GM19397 (cell line): ENCODE data around the gene TPSAB1.
"Not testable (repeated sequence)": the region's sequence is repeated elsewhere in the genome, so short reads cannot be mapped to it uniquely, and the experiment has no call there.

ENCODE experiments used
- ATAC-seq: cut with Tn5 transposase; IDR thresholded peaks from one replicate; pipeline ENCODE4 v1.9.1; 2021; ENCODE audit warnings: mild to moderate bottlenecking, moderate library complexity; ENCODE audit not compliant: unreplicated experiment

Gene TPSAB1

DNA sequence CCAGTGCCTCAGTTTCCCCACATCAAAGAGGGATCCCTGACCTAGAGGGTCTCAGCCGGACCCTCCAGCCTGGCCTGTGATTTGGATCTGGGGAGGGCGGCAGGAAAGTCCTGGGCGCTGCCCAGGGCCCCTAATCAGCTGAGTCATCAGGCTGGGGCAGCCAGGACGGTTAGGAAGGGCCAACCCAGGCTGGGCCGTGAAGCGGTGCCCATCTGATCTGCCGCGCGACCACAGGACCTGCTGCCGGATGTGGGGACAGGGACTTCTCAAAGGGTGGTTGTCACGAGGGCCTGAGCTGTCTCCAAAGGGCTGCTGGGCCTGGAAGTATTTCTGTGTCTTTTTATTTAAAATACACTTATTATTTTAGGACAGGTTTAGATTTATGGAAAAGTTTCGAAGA, 4.4 kb downstream of the TPSAB1 start:
- ATAC-seq = no peak

DNA sequence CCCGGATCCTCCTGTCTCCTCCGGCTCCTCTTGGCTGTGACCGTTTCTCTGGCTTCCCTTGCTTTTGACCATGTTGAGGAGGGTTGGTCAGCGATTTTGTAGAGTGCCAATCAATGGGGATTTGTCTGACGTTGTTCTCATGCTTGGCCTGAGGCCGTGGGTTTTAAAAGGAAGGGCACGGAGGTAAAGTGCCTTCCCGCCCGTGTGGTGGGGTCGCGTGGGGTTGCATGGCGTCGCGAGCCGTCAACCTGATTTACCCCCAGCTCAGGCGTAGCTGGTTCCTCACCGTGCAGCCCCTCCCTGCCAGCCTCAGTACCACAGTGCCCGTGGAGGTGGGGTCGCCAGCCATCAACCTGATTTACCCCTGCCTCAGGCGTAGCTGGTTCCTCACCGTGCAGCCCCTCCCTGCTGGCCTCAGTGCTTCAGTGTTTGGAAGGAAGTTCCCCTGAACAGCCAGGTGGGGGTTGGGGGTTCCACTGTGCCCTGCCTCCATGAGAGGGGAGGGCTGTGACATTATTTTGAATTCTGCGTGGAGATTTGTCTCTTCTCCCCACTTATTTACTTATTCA, 5.0 kb downstream of the TPSAB1 start:
- no peak for ATAC-seq

DNA sequence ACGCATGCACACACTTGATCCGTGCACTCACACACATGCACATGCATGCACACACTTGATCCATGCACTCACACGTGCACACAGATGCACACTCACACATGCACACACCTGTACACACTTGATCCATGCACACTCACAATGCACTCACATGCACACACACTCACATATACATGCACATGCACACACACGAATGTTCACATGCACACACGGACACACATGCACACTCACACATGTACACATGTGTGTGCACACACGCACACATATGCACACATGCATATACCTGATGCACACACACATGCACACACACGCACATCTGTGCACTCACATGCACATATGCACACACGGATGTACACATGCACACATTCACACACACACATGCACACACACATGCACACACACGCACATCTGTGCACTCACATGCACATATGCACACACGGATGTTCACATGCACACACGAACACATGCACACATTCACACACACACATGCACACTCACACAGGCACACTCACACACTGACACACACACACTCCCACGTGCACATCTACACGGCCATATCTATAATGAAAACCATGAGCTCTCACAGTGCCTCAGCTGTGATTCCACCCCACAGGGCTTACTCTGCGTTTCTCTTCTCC, 7.5 kb downstream of the TPSAB1 start:
- ATAC-seq = not testable (repeated sequence)

DNA sequence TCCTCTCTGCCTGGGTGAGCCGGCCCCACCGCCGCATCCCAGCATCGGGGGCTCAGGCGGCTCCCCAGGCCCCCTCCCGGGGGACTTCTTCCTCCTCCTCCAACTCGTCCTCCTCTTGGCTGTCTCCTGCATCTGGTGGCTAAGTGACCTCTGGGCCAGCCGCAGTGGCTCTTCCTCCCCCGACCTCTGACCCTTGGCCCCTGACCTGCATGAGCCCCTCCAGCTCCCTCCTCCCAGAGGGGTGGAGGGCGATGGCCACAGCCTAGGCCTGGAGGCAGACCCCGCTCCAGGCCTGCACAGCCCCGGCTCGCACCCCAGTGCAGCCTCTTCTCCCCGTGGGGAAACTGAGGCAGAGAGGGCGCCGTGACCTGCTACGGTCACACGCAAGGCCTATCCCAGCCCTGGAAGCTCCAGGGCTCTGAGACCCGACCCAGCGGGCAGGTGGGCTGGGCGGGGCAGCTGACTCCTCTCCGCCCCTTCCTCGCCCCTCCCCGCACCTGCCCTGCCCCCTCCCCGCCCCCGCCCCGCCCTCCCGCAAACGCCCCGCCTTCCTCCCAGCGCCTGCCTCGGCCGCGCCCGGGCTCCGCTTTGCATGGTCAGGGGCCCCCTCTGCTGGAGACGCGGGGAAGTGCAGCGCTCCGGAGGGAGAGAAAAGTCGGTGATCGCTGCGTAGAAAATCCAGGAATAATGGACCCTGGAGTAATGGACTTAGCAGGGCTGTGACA, 8.7 kb downstream of the TPSAB1 start:
- not testable (repeated sequence) for ATAC-seq

DNA sequence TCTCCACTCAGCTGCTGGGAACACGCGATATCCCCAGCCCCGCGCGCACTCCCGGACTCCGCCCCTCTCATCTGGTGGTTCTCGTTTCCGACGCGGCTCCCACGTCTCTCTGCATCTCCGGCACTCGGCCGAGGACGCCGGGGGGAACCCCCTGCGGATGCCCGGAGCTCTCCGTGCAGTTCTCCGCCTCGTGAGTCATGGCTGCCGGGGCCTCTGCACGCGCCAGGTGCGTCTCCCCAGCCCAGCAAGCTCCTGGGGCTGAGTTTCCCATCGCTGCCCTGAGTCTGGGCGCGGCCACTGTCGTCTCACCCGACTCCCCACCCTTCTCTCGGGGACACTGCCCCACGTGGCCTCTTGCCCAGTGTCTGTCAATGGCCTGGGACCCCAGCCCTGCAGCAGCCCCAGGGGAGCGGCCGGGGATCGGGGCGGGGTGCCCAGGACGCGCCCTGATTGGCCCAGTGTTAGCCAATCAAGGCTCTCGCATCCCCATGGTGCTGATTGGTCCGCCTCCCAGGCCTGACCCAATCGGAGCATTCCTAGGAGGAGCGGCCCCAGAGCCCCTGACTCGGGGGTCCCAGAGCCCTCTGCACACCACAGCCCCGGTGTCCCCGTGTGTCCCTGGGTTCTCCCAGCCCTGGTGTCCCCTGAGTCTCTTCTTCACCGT, 13.3 kb downstream of the TPSAB1 start:
- ATAC-seq = not testable (repeated sequence)

DNA sequence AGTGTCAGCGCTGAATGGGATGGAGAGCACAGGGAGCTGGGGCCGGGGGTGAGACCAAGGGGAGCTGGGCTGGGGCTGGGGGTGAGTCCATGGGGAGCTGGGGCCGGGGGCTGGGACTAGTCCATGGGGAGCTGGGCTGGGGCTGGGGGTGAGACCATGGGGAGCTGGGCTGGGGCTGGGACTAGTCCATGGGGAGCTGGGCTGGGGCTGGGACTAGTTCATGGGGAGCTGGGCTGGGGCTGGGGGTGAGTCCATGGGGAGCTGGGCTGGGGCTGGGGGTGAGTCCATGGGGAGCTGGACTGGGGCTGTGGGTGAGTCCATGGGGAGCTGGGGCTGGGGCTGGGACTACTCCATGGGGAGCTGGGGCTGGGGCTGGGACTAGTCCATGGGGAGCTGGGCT, 14.3 kb downstream of the TPSAB1 start:
- ATAC-seq = not testable (repeated sequence)

DNA sequence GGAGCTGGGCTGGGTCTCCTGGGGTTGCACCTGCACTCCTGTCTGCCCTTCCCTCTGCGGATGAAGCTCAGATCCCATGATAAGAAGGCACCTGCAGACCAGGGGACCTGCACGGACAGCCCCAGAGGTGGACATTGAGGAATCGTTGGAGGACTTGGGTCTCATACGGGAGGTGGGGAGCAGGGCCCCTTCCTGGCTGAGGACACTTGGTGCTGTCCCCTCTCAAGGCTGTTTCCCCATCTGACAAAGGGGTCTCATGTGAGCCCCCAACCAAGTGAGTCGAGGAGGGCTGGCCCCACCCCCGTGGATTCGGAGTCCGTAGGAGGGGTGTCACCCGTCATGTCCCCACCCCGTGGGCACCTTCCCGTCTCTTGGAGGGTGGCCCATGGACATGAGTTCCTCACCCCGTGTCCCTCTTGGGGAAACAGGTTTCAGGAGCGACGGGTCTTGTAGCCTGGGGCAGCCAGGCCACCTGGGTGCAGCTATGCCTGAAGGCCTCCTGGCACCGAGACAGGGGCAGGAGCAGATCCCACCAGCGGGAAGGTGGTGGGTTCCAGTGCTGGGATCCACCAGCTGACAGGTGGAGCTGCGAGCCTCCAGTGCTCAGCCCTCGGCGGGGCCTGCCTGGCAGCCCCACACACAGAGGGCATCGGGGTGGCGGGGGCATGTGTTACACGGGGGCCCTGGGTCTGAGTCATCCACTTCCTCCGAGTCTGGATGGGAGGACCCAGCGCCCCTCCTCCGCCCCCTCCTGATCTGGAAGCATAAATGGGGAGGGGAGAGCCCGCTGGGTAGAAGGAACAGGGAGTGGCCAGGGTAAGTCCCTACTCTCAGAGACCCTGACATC, 15.0 kb downstream of the TPSAB1 start, which contains the start of gene TPSD1:
TSS of gene TPSD1 (plus strand) at position 794 of the 847 bp plus-strand sequence. CDS start 212 bp downstream, outside the sequence.
- not testable (repeated sequence) for ATAC-seq

DNA sequence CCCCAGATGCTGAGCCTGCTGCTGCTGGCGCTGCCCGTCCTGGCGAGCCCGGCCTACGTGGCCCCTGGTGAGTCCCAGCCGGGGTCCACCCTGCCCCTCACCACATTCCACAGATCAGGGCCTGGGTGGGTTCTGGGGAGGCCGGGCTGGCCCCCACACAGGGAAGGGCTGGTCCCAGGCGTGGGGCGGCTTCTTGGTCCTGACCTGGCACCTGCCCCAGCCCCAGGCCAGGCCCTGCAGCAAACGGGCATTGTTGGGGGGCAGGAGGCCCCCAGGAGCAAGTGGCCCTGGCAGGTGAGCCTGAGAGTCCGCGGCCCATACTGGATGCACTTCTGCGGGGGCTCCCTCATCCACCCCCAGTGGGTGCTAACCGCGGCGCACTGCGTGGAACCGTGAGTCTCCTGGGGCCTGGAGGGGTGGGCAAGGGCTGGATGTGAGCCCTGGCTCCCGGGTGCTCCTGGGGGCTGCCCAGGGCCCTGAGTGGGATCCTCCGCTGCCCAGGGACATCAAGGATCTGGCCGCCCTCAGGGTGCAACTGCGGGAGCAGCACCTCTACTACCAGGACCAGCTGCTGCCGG, 15.9 kb downstream of the TPSAB1 start:
- ATAC-seq = not testable (repeated sequence)

DNA sequence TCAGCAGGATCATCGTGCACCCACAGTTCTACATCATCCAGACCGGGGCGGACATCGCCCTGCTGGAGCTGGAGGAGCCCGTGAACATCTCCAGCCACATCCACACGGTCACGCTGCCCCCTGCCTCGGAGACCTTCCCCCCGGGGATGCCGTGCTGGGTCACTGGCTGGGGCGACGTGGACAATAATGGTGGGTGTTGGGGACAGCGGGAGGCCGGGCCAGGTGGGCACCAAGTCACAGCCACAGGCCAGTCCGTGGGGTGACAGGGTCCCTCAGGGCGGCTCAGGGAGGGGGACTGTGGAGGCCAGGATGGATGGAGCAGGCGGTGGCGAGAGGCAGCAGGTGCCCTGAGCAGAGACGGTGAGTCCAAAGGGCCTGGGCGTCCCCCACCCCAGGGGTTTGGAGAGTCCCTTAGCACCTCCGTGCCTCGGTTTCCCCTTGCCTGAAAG, 16.4 kb downstream of the TPSAB1 start:
- ATAC-seq = no peak

DNA sequence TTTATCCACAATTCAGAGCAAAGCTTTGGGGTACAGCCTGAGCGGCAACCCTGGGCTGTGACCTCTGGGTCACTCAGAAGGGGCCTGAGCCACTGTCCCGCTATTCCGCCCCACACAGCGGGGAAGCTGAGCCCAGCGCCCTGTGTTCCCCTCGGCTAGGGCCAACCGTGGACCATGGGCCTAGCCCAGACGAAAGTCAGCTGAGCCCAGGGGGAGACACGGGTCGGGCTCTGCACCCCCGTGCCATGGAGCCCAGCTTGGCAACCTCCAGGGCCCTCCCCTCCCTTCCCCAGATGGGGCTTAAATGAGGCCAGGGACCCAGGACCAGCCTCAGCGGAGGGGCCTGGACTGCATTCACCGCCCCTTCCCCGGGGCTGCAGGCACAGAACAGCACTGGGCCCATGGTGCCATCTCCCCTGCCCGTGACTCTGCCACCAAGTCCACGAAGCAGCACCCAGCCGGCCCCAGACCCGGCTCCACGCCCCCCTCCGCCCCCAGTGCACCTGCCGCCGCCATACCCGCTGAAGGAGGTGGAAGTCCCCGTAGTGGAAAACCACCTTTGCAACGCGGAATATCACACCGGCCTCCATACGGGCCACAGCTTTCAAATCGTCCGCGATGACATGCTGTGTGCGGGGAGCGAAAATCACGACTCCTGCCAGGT, 17.2 kb downstream of the TPSAB1 start:
- ATAC-seq = no peak

DNA sequence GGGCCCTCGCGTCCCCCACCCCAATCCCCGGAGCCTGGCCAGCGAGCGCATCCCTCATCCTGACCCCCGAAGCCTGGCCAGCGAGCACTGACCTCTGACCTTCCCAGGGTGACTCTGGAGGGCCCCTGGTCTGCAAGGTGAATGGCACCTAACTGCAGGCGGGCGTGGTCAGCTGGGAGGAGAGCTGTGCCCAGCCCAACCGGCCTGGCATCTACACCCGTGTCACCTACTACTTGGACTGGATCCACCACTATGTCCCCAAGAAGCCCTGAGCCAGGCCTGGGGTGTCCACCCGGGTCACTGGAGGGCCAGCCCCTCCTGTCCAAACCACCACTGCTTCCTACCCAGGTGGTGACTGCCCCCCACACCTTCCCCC, 17.7 kb downstream of the TPSAB1 start:
- ATAC-seq = no peak

DNA sequence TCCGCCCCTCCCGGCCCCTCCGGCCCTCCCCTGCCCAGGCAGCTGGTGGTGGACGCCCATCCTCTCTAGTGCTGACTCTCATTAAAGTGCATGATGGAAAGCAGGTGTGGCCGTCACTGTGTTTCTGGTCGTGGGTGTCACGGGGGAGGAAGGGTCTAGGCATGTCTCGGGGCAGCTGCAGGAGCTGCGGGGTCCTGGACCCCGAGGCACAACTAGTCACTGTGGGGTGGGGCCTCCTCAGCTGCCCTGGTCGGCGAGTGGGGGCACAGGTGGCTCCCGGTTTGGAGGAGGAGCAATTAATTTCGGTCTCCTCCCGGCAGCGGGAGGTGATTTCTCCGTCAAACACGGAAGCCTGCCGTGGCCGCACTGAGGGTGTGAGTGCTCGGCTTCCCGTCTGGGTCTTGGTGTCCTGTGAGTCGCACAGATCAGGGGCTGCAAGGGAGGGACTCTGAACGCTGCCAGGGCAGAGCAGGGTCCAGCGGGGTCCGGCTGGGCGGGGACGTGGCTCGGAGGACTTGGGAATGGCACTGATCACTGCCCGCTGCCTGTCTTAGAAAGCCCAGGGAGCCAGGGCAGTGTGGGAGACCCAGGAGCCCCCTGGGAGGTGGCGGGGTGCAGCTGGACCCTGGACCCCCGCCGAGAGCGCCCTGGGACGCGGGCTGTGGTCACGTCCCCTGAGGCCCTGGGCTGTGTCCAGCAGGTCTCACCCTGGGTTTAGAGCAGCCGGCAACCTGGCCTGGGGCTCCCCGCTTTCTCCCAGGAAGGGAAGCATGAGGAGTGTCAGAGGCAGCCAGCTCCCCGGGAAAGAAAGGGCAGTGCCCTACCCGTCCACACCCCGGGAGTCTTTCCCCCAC, 18.6 kb downstream of the TPSAB1 start:
- no peak for ATAC-seq

DNA sequence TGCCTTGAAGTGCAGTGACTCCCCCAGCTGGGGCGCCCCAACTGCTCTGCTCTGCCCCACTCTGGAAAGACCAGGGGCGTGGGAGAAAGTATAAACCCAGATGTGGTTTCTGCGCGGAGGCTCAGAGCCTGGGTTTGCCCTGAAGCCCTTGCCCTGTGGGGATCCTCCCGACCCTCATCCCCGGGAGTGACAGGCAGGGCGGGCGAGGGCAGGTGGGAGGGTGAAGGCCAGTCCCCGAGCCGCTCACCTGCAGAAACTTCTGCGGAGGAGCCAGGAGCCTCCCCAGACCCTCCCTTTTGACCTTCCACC, 19.2 kb downstream of the TPSAB1 start:
- no peak for ATAC-seq

DNA sequence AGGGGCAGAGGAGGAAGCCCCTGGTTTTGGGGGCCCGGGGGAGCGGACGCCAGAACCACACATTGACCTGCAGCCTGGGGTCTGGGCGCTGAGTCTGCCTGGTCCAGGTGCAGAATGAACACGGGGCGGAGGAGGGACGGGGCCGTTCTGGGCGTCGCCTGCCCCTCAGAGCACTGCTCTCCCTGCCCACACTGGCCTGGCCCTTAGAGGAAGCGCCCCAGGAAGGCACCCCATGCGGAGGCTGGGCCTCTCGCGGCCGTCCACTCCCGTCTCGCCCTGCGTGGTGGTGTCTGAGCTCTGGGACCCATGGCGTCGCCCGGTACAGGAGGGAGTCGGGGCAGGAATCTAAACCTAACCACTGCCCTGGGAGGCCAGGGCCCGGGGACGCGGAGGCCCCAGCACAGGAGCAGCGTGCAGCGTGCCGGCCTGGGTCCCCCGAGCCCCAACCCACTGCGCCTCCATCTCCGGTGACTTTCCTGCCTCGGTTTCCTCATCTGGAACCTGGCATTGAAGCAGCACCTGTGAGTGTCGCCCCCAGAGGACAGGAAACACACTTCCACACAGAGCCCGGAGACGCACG, 19.7 kb downstream of the TPSAB1 start:
- ATAC-seq = no peak

DNA sequence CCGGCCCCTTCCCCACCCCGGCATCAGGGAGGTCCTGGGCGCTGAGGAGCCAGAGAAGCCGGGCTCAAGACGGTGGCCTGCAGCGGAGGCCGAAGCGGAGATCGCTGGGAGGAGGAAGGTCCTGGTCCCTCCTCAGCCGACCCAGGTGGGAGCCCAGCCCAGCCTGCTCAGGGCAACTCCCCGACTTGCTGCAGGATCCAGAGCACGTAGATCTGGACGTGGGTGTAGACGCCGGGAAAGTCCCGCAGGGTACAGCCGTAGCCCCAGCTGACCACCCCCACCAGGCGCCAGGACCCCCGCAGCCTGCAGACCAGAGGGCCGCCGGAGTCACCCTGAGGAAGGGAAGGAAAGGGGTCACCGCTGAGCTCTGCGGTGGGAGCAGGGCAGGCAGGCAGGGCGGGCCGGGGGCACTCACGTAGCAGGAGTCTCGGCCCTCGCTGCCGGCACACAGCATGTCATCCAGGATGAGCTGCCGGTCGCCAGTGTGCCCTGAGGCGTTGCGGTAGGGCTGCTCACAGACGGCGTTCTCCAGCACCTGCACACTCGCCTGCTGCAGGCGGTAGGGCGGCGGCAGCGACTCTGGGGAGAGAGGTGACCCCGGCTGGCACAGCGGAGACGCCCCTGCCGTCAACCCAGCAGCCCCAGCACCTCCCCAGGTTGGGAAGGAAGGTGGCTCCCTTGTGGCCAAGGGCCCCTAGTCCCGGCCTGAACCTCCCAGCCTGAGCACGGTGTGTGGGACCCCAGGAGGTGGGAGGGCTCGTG, 20.8 kb downstream of the TPSAB1 start:
- ATAC-seq = no peak

DNA sequence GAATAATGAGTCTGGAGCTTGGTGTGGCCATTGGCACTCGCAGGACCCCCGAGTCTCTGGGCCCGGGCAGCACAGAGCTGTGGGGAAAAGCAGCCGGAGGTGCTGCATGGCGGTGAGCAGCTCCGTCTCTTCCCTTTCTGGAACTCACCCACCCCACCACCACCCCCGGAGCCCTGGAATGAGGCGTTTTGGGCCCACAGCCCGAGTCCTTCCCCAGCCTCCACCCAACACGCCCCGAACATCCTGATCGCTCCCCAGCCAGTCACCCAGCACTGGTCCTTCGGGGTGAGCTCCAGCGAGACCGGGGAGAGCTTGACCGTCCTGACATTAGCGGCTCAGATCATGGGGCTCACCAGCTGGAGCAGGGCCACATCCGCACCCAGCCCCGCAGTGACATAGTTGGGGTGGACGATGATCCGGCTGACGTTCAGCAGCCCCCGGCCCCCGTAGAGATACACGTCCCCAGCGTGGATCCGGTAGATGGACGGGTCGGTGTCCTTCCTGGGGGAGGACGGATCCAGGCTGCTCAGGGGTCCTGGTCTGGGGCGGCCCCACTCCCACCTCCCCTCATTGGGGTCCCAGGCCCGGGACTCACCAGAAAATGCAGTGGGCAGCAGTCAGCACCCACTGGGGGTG, 21.8 kb downstream of the TPSAB1 start:
- no peak for ATAC-seq

DNA sequence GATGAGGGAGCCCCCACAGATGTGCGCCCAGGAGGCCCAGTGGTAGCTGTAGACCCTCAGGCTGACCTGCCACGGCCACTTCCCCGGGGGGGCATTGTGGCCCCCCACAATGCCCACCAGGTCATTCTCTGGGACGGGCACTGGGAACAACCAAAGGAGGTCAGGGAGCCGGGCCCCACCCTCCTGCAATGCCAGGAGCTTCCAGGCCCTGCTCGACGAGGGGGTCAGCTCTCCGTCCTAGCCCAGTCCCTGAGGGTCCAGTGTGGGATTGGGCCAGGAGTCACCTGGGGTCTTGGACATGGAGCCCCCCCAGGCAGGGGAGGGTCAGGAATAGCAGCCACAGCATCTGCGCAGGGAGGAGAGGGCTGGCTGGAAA, 22.3 kb downstream of the TPSAB1 start:
- no peak for ATAC-seq
